Erythroblast (primary cell): ENCODE data around the gene STK32C.

ENCODE experiments used
- GATA1 ChIP-seq: IDR thresholded peaks from 2 replicates; pipeline ENCODE4 v1.6.1; 2011; ENCODE audit warnings: low read depth, mild to moderate bottlenecking, control low read depth, low read length, moderate library complexity
- POLR2A ChIP-seq: IDR thresholded peaks from 2 replicates; pipeline ENCODE4 v1.6.1; 2011; ENCODE audit warnings: mild to moderate bottlenecking, low read length

DNA sequence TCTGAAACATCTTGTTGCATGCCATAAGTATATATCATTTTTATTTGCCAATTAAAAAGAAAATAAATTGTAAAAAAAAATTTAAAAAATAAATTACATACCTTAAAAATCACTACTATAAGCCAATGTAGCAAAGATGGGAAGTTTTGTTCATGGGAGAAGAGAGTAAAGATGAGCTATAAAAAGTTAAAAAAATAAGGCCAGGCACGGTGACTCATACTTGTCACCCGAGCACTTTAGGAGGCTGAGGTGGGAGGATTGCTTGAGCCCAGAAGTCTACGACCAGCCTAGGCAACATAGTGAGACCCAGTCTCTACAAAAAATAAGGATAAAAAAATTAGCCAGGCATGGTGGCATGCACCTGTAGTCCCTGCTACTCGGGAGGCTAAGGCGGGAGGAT lies 8.4 kb upstream of the STK32C start:
- TF ChIP-seq POLR2A = no peak
- no peak for TF ChIP-seq GATA1
